AG04450 (cell line): ENCODE results near the gene LUC7L. TPM values are rescaled to one million over a fixed set of nuclear protein-coding genes. Genes with fewer than 3 reads are reported as not detected.
"Not testable (repeated sequence)": the region's sequence is repeated elsewhere in the genome, so short reads cannot be mapped to it uniquely, and the experiment has no call there.

Experiments
- CTCF ChIA-PET: fragments of 300-600, 350-600 bp; formaldehyde crosslinking; extraction: SDS; loops from one replicate; lab custom pipeline; 2022; ENCODE audit warnings: antibody characterized with exemption, inconsistent platforms; lab: Charles Lee
- POLR2A ChIA-PET: fragments of 350-600 bp; formaldehyde crosslinking; extraction: SDS; loops from one replicate; lab custom pipeline; 2021; ENCODE audit warnings: antibody characterized with exemption, inconsistent platforms; lab: Yijun Ruan, JAX
- DNase-seq: peaks from one replicate; pipeline ENCODE4 v3.0.0-alpha.2; 2011; ENCODE audit warnings: low read depth, low spot score
- H3K27ac ChIP-seq: one replicate; pipeline ENCODE4 v1.5.1; 2012; ENCODE audit warnings: low read depth, low read length, control low read depth
- H3K27me3 ChIP-seq: one replicate; pipeline ENCODE4 v1.6.0; 2012; ENCODE audit warnings: low read length; ENCODE audit not compliant: control insufficient read depth, insufficient read depth
- H3K4me3 ChIP-seq: 2 replicates; pipeline ENCODE4 v1.5.1; 2011; ENCODE audit warnings: mild to moderate bottlenecking, low read depth, low read length, control low read depth
- H3K9me3 ChIP-seq: 2 replicates; pipeline ENCODE4 v1.5.1; 2012; ENCODE audit warnings: low read length; ENCODE audit not compliant: control insufficient read depth, insufficient read depth
- polyA plus RNA-seq: library from polyadenylated mRNA; depleted of rRNA; stranded (reverse); fragments of >200 nt; gene quantifications from 2 replicates; pipeline ENCODE4 v1.2.3, GENCODE V29; 2011
- TF ChIP-seq, protein P1 (sequence below): IDR thresholded peaks from 2 replicates; pipeline ENCODE4 v1.5.1; 2011; ENCODE audit warnings: low read depth, low read length, control low read depth, inconsistent platforms

Gene LUC7L
- polyA plus RNA-seq, 1 experiment, result 47.2 TPM

DNA sequence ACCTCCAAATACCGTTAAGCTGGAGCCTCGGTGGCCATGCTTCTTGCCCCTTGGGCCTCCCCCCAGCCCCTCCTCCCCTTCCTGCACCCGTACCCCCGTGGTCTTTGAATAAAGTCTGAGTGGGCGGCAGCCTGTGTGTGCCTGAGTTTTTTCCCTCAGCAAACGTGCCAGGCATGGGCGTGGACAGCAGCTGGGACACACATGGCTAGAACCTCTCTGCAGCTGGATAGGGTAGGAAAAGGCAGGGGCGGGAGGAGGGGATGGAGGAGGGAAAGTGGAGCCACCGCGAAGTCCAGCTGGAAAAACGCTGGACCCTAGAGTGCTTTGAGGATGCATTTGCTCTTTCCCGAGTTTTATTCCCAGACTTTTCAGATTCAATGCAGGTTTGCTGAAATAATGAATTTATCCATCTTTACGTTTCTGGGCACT, 51.8 kb downstream of the LUC7L start:
- DNase-seq, result no peak
- TF ChIP-seq, protein P1, sequence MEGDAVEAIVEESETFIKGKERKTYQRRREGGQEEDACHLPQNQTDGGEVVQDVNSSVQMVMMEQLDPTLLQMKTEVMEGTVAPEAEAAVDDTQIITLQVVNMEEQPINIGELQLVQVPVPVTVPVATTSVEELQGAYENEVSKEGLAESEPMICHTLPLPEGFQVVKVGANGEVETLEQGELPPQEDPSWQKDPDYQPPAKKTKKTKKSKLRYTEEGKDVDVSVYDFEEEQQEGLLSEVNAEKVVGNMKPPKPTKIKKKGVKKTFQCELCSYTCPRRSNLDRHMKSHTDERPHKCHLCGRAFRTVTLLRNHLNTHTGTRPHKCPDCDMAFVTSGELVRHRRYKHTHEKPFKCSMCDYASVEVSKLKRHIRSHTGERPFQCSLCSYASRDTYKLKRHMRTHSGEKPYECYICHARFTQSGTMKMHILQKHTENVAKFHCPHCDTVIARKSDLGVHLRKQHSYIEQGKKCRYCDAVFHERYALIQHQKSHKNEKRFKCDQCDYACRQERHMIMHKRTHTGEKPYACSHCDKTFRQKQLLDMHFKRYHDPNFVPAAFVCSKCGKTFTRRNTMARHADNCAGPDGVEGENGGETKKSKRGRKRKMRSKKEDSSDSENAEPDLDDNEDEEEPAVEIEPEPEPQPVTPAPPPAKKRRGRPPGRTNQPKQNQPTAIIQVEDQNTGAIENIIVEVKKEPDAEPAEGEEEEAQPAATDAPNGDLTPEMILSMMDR, result no peak
- no peak overlapping the region for H3K4me3 ChIP-seq
- ChIA-PET POLR2A (no interaction called here), CTCF (interaction anchor here (0.7 kb wide), 1 partner anchor 42 kb away, joined by 7 read pairs; no protein-coding TSS in a partner anchor)
- H3K9me3 ChIP-seq, result no peaks in the 10 kb centered on the region
- peaks cover 44% of the 10 kb centered on the region for H3K27me3 ChIP-seq
- no peak overlapping the region for H3K27ac ChIP-seq

GRCh38 chr16:176477-177382, 52.5 kb downstream of the LUC7L start, which contains the start of gene HBA1:
Gene HBA1 (plus strand): TSS chr16:176680. CDS start chr16:176717, 37 bp downstream.
- CTCF ChIA-PET, result interaction anchor here (0.7 kb wide), 1 partner anchor 43 kb away, joined by 7 read pairs; no protein-coding TSS in a partner anchor
- H3K27me3 ChIP-seq, result peaks cover 45% of the 10 kb centered on the region
- H3K27ac ChIP-seq, POLR2A ChIA-PET, H3K9me3 ChIP-seq, DNase-seq, H3K4me3 ChIP-seq: not testable (repeated sequence)

DNA sequence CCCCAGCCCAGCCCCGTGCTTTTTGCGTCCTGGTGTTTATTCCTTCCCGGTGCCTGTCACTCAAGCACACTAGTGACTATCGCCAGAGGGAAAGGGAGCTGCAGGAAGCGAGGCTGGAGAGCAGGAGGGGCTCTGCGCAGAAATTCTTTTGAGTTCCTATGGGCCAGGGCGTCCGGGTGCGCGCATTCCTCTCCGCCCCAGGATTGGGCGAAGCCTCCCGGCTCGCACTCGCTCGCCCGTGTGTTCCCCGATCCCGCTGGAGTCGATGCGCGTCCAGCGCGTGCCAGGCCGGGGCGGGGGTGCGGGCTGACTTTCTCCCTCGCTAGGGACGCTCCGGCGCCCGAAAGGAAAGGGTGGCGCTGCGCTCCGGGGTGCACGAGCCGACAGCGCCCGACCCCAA, 53.2 kb downstream of the LUC7L start:
- H3K4me3 ChIP-seq, DNase-seq, POLR2A ChIA-PET, H3K9me3 ChIP-seq, H3K27ac ChIP-seq, CTCF ChIA-PET: not testable (repeated sequence)
- H3K27me3 ChIP-seq, result peaks cover 46% of the 10 kb centered on the region

DNA sequence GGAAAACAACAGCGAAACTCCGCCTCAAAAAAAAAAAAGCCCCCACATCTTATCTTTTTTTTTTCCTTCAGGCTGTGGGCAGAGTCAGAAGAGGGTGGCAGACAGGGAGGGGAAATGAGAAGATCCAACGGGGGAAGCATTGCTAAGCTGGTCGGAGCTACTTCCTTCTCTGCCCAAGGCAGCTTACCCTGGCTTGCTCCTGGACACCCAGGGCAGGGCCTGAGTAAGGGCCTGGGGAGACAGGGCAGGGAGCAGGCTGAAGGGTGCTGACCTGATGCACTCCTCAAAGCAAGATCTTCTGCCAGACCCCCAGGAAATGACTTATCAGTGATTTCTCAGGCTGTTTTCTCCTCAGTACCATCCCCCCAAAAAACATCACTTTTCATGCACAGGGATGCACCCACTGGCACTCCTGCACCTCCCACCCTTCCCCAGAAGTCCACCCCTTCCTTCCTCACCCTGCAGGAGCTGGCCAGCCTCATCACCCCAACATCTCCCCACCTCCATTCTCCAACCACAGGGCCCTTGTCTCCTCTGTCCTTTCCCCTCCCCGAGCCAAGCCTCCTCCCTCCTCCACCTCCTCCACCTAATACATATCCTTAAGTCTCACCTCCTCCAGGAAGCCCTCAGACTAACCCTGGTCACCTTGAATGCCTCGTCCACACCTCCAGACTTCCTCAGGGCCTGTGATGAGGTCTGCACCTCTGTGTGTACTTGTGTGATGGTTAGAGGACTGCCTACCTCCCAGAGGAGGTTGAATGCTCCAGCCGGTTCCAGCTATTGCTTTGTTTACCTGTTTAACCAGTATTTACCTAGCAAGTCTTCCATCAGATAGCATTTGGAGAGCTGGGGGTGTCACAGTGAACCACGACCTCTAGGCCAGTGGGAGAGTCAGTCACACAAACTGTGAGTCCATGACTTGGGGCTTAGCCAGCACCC, 54.0 kb downstream of the LUC7L start:
- CTCF ChIA-PET, result interaction anchor here (0.6 kb wide), 1 partner anchor 34 kb away, joined by 8 read pairs; no protein-coding TSS in a partner anchor
- peaks cover 46% of the 10 kb centered on the region for H3K27me3 ChIP-seq

GRCh38 chr16:173928-174769, 55.1 kb downstream of the LUC7L start:
- DNase-seq, H3K9me3 ChIP-seq, H3K4me3 ChIP-seq, H3K27ac ChIP-seq: not testable (repeated sequence)
- CTCF ChIA-PET, result interaction anchor here (0.6 kb wide), 1 partner anchor 35 kb away, joined by 8 read pairs; no protein-coding TSS in a partner anchor
- H3K27me3 ChIP-seq, result peaks cover 38% of the 10 kb centered on the region
- POLR2A ChIA-PET, result interaction anchor here (0.7 kb wide), 1 partner anchor 57 kb away, joined by 5 read pairs; no protein-coding TSS in a partner anchor

More for the DNA sequence above, 54.0 kb downstream of the LUC7L start:
- TF ChIP-seq, protein P1, result no peak
- DNase-seq, result no peak
- H3K4me3 ChIP-seq, result no peak overlapping the region
- H3K27ac ChIP-seq, result no peak overlapping the region
- POLR2A ChIA-PET, result interaction anchor here (0.7 kb wide), 1 partner anchor 58 kb away, joined by 5 read pairs; no protein-coding TSS in a partner anchor
- no peaks in the 10 kb centered on the region for H3K9me3 ChIP-seq

DNA sequence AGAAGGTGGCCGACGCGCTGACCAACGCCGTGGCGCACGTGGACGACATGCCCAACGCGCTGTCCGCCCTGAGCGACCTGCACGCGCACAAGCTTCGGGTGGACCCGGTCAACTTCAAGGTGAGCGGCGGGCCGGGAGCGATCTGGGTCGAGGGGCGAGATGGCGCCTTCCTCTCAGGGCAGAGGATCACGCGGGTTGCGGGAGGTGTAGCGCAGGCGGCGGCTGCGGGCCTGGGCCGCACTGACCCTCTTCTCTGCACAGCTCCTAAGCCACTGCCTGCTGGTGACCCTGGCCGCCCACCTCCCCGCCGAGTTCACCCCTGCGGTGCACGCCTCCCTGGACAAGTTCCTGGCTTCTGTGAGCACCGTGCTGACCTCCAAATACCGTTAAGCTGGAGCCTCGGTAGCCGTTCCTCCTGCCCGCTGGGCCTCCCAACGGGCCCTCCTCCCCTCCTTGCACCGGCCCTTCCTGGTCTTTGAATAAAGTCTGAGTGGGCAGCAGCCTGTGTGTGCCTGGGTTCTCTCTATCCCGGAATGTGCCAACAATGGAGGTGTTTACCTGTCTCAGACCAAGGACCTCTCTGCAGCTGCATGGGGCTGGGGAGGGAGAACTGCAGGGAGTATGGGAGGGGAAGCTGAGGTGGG, 55.9 kb downstream of the LUC7L start:
- POLR2A ChIA-PET, CTCF ChIA-PET, H3K9me3 ChIP-seq, H3K4me3 ChIP-seq, H3K27ac ChIP-seq, DNase-seq: not testable (repeated sequence)
- H3K27me3 ChIP-seq, result peaks cover 40% of the 10 kb centered on the region

DNA sequence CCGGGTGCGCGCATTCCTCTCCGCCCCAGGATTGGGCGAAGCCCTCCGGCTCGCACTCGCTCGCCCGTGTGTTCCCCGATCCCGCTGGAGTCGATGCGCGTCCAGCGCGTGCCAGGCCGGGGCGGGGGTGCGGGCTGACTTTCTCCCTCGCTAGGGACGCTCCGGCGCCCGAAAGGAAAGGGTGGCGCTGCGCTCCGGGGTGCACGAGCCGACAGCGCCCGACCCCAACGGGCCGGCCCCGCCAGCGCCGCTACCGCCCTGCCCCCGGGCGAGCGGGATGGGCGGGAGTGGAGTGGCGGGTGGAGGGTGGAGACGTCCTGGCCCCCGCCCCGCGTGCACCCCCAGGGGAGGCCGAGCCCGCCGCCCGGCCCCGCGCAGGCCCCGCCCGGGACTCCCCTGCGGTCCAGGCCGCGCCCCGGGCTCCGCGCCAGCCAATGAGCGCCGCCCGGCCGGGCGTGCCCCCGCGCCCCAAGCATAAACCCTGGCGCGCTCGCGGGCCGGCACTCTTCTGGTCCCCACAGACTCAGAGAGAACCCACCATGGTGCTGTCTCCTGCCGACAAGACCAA, 56.8 kb downstream of the LUC7L start, which contains the start of gene HBA2:
Gene HBA2, plus strand, starts transcription at position 503 of the 568 bp plus-strand sequence. Its CDS starts 37 bp downstream, at position 540.
- DNase-seq, H3K27ac ChIP-seq, POLR2A ChIA-PET, CTCF ChIA-PET, H3K9me3 ChIP-seq, H3K4me3 ChIP-seq: not testable (repeated sequence)
- peaks cover 40% of the 10 kb centered on the region for H3K27me3 ChIP-seq
